PC-9 (cell line): ENCODE results near the gene SUMF1. TPM values are rescaled to one million over a fixed set of nuclear protein-coding genes. Genes with fewer than 3 reads are reported as not detected.

ENCODE experiments used
- BruUV-seq: library from RNA; stranded (reverse); fragments of 400-500 nt; replicated peaks from 2 replicates; lab custom pipeline; 2021; lab: Mats Ljungman, UMichigan
- CTCF ChIA-PET: fragments of 300-600 bp; sonication (Branson Sonifier 250); formaldehyde crosslinking; loops from one replicate; lab custom pipeline; 2022; ENCODE audit warnings: antibody characterized with exemption; lab: Charles Lee
- POLR2A ChIA-PET: fragments of 300-600 bp; sonication (Branson Sonifier 250); formaldehyde crosslinking; loops from one replicate; lab custom pipeline; 2022; ENCODE audit warnings: antibody characterized with exemption; ENCODE audit not compliant: unreplicated experiment; lab: Charles Lee
- DNase-seq, 2 experiments: peaks; one replicate each; pipeline versions ENCODE4 v3.0.0 to v3.0.0-alpha.2; 2015 to 2022; ENCODE audit warnings: mixed read lengths in 1 of 2
- H2AFZ ChIP-seq: fragments of 200-600 bp; sonication (generic); 2 replicates; pipeline ENCODE4 v1.8.1; 2017; ENCODE audit warnings: antibody characterized with exemption
- H3F3A ChIP-seq: fragments of 200-600 bp; sonication (generic); 2 replicates; pipeline ENCODE4 v1.8.1; 2017; ENCODE audit warnings: antibody characterized with exemption, mild to moderate bottlenecking, low read depth; ENCODE audit not compliant: insufficient read depth
- H3K27ac ChIP-seq: fragments of 200-600 bp; sonication (generic); 2 replicates; pipeline ENCODE4 v1.6.1; 2016; ENCODE audit warnings: mixed run types
- H3K27me3 ChIP-seq: fragments of 200-600 bp; sonication (generic); 2 replicates; pipeline ENCODE4 v1.6.1; 2016; ENCODE audit warnings: low read depth, mixed run types; ENCODE audit not compliant: insufficient read depth
- H3K36me3 ChIP-seq: fragments of 200-600 bp; sonication (generic); 2 replicates; pipeline ENCODE4 v1.6.1; 2016; ENCODE audit warnings: low read depth, mixed run types
- H3K4me1 ChIP-seq: fragments of 200-600 bp; sonication (generic); replicated peaks from 2 replicates; pipeline ENCODE4 v1.6.1; 2016; ENCODE audit warnings: mixed run types; ENCODE audit not compliant: insufficient read depth
- H3K4me2 ChIP-seq: fragments of 200-600 bp; sonication (generic); 2 replicates; pipeline ENCODE4 v1.6.1; 2017; ENCODE audit warnings: mixed run types
- H3K4me3 ChIP-seq: fragments of 200-600 bp; sonication (generic); 2 replicates; pipeline ENCODE4 v1.6.1; 2016; ENCODE audit warnings: mixed run types
- H3K79me2 ChIP-seq: fragments of 200-600 bp; sonication (generic); 2 replicates; pipeline ENCODE4 v1.6.1; 2017; ENCODE audit warnings: low read depth, mixed run types
- H3K9me2 ChIP-seq: fragments of 200-600 bp; sonication (generic); 2 replicates; pipeline ENCODE4 v1.8.1; 2017; ENCODE audit warnings: mild to moderate bottlenecking; ENCODE audit not compliant: insufficient read depth
- H3K9me3 ChIP-seq: fragments of 200-600 bp; sonication (generic); 2 replicates; pipeline ENCODE4 v1.8.1; 2016; ENCODE audit warnings: low read depth; ENCODE audit not compliant: insufficient read depth
- H4K20me1 ChIP-seq: fragments of 200-600 bp; sonication (generic); 2 replicates; pipeline ENCODE4 v1.8.1; 2017; ENCODE audit not compliant: insufficient read depth
- EZH2 ChIP-seq: fragments of 200-600 bp; sonication (generic); IDR thresholded peaks from 2 replicates; pipeline ENCODE4 v1.8.0; 2017; ENCODE audit warnings: antibody characterized with exemption, low read depth
- intact Hi-C: fragments of 100-400 bp; cut with micrococcal nuclease; formaldehyde crosslinking; loops from one replicate; pipeline ENCODE4 v1.10.0; 2022; ENCODE audit not compliant: unreplicated experiment
- total RNA-seq: library from RNA; stranded (reverse); gene quantifications from 2 replicates; pipeline ENCODE4 v1.2.3, GENCODE V29; 2021
- TF ChIP-seq, protein P1 (sequence below): fragments of 200-600 bp; sonication (generic); conservative IDR thresholded peaks from 2 replicates; pipeline ENCODE4 v1.6.1; 2017; ENCODE audit warnings: mixed run types, antibody characterized with exemption, mild to moderate bottlenecking, moderate library complexity

SUMF1 gene
- total RNA-seq, 1 experiment from 2014 or later = 41.6 TPM

DNA sequence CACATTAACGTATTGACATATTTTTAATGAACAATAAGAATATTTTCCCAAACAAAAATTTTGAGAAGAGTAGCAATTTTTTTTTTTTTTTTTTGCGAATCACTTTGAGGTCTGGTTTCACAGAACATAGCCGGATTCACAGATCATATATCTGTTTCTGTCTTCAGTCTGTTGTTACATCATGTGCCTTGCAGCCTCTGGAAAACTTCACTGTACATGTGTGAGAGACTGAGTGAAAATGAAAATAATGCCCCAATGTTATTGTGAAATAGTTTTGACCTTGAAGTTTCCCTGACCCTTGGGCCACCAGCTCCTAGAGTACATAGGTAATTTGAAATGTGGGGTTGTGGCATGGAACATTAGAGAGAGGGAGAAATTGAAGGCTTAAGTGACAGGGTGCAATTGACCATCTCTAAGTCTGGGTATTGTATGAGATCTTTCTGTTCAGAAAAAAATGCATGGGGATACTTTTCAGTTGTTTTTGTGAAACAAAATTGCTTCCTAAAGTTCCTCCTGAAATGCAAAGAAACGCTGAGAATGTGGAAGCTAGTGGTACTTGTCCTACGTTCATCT is 40.0 kb upstream of the SUMF1 start:
- Histone ChIP-seq H3K36me3 (no peaks in the 10 kb centered on the region), H3K4me2 (no peak overlapping the region), H3K4me3 (no peak overlapping the region), H3K79me2 (no peaks in the 10 kb centered on the region), H3K4me1 (no peaks in the 10 kb centered on the region), H3K9me2 (no peaks in the 10 kb centered on the region), H2AFZ (no peak overlapping the region), H3K27me3 (no peaks in the 10 kb centered on the region), H4K20me1 (no peaks in the 10 kb centered on the region), H3F3A (no peaks in the 10 kb centered on the region), H3K27ac (no peak overlapping the region), H3K9me3 (no peaks in the 10 kb centered on the region)
- ChIA-PET POLR2A (no interaction called here), CTCF (no interaction called here)
- BruUV-seq = no TSS peak
- TF ChIP-seq EZH2 = no peak
- TF ChIP-seq, protein P1, sequence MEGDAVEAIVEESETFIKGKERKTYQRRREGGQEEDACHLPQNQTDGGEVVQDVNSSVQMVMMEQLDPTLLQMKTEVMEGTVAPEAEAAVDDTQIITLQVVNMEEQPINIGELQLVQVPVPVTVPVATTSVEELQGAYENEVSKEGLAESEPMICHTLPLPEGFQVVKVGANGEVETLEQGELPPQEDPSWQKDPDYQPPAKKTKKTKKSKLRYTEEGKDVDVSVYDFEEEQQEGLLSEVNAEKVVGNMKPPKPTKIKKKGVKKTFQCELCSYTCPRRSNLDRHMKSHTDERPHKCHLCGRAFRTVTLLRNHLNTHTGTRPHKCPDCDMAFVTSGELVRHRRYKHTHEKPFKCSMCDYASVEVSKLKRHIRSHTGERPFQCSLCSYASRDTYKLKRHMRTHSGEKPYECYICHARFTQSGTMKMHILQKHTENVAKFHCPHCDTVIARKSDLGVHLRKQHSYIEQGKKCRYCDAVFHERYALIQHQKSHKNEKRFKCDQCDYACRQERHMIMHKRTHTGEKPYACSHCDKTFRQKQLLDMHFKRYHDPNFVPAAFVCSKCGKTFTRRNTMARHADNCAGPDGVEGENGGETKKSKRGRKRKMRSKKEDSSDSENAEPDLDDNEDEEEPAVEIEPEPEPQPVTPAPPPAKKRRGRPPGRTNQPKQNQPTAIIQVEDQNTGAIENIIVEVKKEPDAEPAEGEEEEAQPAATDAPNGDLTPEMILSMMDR = no peak
- intact Hi-C loops = no loop called here
- DNase-seq = no peak

DNA sequence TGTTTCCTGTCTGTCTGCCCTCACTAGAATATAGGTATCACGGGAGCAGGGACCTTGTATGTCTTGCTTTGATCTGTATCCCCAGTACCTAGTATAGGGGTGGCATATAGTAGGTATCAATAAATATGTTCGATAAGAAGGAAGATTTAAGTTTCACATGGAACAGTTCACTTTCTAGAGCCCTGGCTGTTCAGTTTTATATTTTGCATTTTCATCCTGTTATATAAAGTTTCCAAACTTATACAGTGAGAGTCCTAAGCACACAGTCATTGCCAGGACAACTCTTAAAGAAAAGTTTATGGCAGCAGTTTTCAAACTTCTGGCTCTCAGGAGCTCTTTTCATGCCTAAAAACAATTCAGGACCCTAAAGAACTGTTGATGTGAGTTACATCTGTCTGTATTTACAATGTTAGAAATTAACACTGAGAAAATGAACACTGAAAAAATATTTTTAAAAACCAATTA is 39.5 kb upstream of the SUMF1 start:
- CTCF ChIA-PET = no interaction called here
- POLR2A ChIA-PET = no interaction called here

DNA sequence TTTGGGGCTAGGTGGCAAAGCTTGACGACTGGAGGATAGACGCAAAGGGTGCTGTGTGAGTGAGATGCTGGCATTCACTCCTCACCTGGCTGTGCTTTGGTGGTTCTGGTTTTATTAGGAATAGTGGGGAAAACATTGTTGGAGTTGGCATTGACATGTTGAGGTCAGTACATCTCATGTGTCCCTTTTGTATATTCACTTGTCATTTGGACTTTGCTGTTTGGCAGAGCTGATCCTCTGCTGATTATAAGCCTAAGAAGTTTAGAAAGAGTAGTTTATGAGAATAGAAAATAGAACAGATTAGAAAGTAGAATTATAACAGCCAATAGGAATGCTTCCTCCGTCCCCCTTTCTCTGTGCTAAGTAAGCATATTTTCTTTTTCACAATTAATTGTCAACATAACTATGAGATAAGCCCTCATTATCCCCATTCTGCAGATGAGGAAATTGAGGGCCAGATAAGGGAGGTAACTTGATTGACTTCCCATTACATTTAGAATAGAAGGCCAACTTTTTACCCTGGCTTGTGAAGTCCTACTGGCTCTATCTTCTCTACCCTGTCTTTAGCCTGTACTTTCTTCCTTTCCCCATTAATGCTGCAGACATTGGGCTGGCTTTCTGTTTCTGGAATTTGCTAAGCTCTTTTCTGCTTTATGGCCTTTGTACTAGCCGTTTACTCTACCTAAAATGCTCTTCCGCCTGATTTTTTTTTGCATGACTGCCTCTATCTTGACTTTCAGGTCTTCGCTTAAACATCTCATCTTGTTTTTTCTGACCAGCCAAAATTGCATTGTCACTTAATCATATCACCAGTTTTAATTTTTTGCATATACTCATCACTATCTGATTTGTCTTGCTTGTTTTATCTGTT is 38.9 kb upstream of the SUMF1 start:
- no peaks in the 10 kb centered on the region for H3K36me3 ChIP-seq
- H3K27me3 ChIP-seq = no peaks in the 10 kb centered on the region
- no peaks in the 10 kb centered on the region for H3K4me1 ChIP-seq
- intact Hi-C loops = no loop called here
- TF ChIP-seq, protein P1 = no peak
- H3K4me2 ChIP-seq = no peak overlapping the region
- H4K20me1 ChIP-seq = no peaks in the 10 kb centered on the region
- BruUV-seq = no TSS peak
- H3K79me2 ChIP-seq = no peaks in the 10 kb centered on the region
- H3K9me2 ChIP-seq = no peaks in the 10 kb centered on the region
- H3K4me3 ChIP-seq = no peak overlapping the region
- H2AFZ ChIP-seq = no peak overlapping the region
- H3K27ac ChIP-seq = no peak overlapping the region
- ChIA-PET POLR2A (no interaction called here), CTCF (no interaction called here)
- no peaks in the 10 kb centered on the region for H3F3A ChIP-seq
- no peaks in the 10 kb centered on the region for H3K9me3 ChIP-seq
- no peak for DNase-seq

More for the DNA sequence above, 39.5 kb upstream of the SUMF1 start:
- no peaks in the 10 kb centered on the region for H3K9me2 ChIP-seq
- no peak overlapping the region for H3K27ac ChIP-seq
- no peak overlapping the region for H3K4me3 ChIP-seq
- no TSS peak for BruUV-seq
- DNase-seq = no peak
- no peaks in the 10 kb centered on the region for H3K9me3 ChIP-seq
- H3K79me2 ChIP-seq = no peaks in the 10 kb centered on the region
- no peak for TF ChIP-seq EZH2
- TF ChIP-seq, protein P1 = no peak
- intact Hi-C loops = no loop called here
- no peaks in the 10 kb centered on the region for H4K20me1 ChIP-seq
- H3K27me3 ChIP-seq = no peaks in the 10 kb centered on the region
- H3K4me2 ChIP-seq = no peak overlapping the region
- H2AFZ ChIP-seq = no peak overlapping the region
- no peaks in the 10 kb centered on the region for H3F3A ChIP-seq
- H3K4me1 ChIP-seq = no peaks in the 10 kb centered on the region
- no peaks in the 10 kb centered on the region for H3K36me3 ChIP-seq
